ENCODE results near the gene TMEM178B.

Gene TMEM178B

GRCh38 chr7:141263983-141264382 is 190.1 kb downstream of the TMEM178B start:
- no peak for DNase-seq (ENCODE audit: low read depth)

GRCh38 chr7:141264511-141264910 is 190.6 kb downstream of the TMEM178B start:
- DNase-seq (ENCODE audit: low read depth) = no peak

- no peak for DNase-seq (ENCODE audit: low read depth)
Observed at GRCh38 chr7:141265668-141266067, 191.8 kb downstream of the TMEM178B start.

GRCh38 chr7:141268614-141269013 is 194.8 kb downstream of the TMEM178B start:
- no peak for DNase-seq (ENCODE audit: low read depth)

- DNase-seq (ENCODE audit: low read depth) = no peak
Observed at GRCh38 chr7:141271451-141271850, 197.6 kb downstream of the TMEM178B start.

- no peak for DNase-seq (ENCODE audit: low read depth)
Observed at GRCh38 chr7:141272417-141272816, 198.6 kb downstream of the TMEM178B start.

- DNase-seq (ENCODE audit: low read depth) = no peak
Observed at GRCh38 chr7:141275350-141275749, 201.5 kb downstream of the TMEM178B start.

- no peak for DNase-seq (ENCODE audit: low read depth)
Observed at GRCh38 chr7:141276031-141276430, 202.2 kb downstream of the TMEM178B start.

- DNase-seq (ENCODE audit: low read depth) = no peak
Observed at GRCh38 chr7:141280100-141280499, 206.2 kb downstream of the TMEM178B start.

- DNase-seq (ENCODE audit: low read depth) = no peak
Observed at GRCh38 chr7:141281311-141281710, 207.4 kb downstream of the TMEM178B start.

GRCh38 chr7:141286522-141286921 is 212.7 kb downstream of the TMEM178B start:
- DNase-seq (ENCODE audit: low read depth) = no peak

GRCh38 chr7:141287936-141288335 is 214.1 kb downstream of the TMEM178B start:
- no peak for DNase-seq (ENCODE audit: low read depth)

GRCh38 chr7:141288626-141289025 is 214.8 kb downstream of the TMEM178B start:
- DNase-seq (ENCODE audit: low read depth) = no peak

- DNase-seq (ENCODE audit: low read depth) = no peak
Observed at GRCh38 chr7:141290365-141290764, 216.5 kb downstream of the TMEM178B start.

GRCh38 chr7:141290973-141291372 is 217.1 kb downstream of the TMEM178B start:
- no peak for DNase-seq (ENCODE audit: low read depth)

GRCh38 chr7:141291541-141291940 is 217.7 kb downstream of the TMEM178B start:
- no peak for DNase-seq (ENCODE audit: low read depth)

GRCh38 chr7:141294143-141294829 is 220.4 kb downstream of the TMEM178B start:
- DNase-seq (ENCODE audit: low read depth) = no peak

- DNase-seq (ENCODE audit: low read depth) = no peak
Observed at GRCh38 chr7:141295367-141295895, 221.6 kb downstream of the TMEM178B start.

GRCh38 chr7:141300816-141301215 is 227.0 kb downstream of the TMEM178B start:
- DNase-seq (ENCODE audit: low read depth) = no peak

- DNase-seq (ENCODE audit: low read depth) = no peak
Observed at GRCh38 chr7:141301544-141301943, 227.7 kb downstream of the TMEM178B start.

GRCh38 chr7:141302617-141303016 is 228.8 kb downstream of the TMEM178B start:
- DNase-seq (ENCODE audit: low read depth) = no peak

- DNase-seq (ENCODE audit: low read depth) = no peak
Observed at GRCh38 chr7:141304291-141304690, 230.4 kb downstream of the TMEM178B start.

GRCh38 chr7:141306081-141306480 is 232.2 kb downstream of the TMEM178B start:
- no peak for DNase-seq (ENCODE audit: low read depth)

GRCh38 chr7:141312395-141312794 is 238.5 kb downstream of the TMEM178B start:
- no peak for DNase-seq (ENCODE audit: low read depth)

Data from stimulated activated CD8-positive, alpha-beta memory T cell treated with anti-CD3 and anti-CD28 coated beads, Interleukin-12 subunit alpha, Interleukin-12 subunit beta, amount 100 ng/mL, for 1 hour (primary cell).